GM12801 (cell line): ENCODE measurements around the gene CDKN2B-AS1.

Source experiments
- CTCF ChIP-seq: IDR thresholded peaks from one replicate; pipeline ENCODE4 v1.5.1; 2011; ENCODE audit warnings: control low read depth; ENCODE audit not compliant: insufficient read length; ENCODE audit errors: extremely low read depth

CDKN2B-AS1 gene

DNA sequence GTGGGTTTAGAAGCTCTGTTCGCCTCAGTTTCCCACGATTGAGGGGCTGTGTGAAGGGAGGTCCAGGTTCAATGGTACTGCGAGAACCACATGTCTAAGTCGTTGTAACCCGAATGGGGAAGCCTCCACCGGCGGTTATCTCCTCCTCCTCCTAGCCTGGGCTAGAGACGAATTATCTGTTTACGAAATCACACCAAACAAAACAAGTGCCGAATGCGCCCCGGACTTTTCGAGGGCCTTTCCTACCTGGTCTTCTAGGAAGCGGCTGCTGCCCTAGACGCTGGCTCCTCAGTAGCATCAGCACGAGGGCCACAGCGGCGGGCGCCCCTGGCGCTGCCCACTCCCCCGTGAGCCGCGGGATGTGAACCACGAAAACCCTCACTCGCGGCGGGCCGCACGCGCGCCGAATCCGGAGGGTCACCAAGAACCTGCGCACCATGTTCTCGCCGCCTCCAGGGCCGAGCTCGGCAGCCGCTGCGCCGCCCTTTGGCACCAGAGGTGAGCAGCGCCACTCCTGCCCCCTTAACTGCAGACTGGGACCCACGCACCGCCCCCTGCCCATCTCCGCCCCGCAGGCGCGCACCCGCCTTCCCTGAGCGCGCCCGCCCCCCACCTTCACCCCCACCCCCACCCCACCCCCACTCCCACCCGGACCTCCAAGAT is 567 bp upstream of the CDKN2B-AS1 start, which contains the start of gene CDKN2A:
TSS of gene CDKN2A (minus strand) at position 500 of the 663 bp plus-strand sequence.
- no peak for TF ChIP-seq CTCF

GRCh38 chr9:21995006-21995665 is 545 bp downstream of the CDKN2B-AS1 start:
- TF ChIP-seq CTCF = no peak

- TF ChIP-seq CTCF = no peak
Observed at GRCh38 chr9:21995666-21996398, 1.2 kb downstream of the CDKN2B-AS1 start.

- no peak for TF ChIP-seq CTCF
Observed at GRCh38 chr9:21996438-21996837, 1.8 kb downstream of the CDKN2B-AS1 start.

DNA sequence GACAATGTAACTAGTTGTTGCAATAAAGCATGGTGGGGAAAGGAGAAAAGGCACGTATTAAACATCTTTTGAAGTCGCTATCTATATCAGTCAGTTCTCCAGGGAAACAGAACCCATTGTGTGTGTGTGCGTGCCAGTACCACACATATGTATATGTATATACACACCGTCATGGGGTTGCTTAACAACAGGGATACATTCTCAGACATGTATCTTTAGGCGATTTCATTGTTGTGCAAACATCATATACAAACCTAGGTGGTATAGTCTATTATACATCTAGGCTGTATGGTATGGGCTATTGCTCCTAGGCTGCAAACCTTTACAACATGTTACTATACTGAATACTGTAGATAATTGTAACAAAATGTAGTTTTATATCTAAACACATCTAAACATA is 2.3 kb downstream of the CDKN2B-AS1 start:
- TF ChIP-seq CTCF = no peak

DNA sequence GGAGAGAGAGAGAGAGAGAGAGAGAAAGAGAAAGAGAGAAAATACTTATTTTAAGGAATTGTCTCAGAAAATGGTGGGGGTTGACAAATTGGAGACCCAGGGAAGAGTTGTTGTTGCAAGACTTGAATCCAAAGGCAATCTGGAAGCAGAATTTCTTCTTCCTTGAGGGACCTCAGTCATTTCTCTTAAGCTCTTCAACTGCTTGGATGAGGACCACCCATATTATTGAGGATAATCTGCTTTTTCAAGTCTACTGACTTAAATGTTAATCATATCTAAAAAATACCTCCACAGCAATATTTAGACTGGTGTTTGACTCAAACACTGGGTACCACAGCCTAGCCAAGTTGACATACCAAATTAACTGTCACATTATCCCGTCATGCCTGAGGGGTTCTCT is 2.9 kb downstream of the CDKN2B-AS1 start:
- no peak for TF ChIP-seq CTCF

DNA sequence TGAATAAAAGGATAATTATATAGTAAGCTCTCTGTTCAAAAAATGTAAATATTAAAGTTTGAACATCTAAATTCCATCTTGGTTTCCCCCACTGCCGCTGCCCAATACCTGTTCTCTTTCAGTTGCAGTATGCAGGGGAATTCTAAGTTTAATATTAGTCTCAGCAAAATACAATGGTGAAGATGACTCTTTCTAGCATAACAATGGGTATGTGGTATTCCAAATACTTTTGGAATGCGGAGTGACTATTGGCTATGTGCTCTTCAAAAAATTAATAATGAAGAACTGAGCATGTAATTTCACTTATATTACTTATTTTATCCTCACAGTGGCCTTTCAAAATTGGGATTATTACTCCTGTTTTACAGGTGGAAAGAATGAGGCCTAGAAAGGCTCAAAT is 3.4 kb downstream of the CDKN2B-AS1 start:
- no peak for TF ChIP-seq CTCF
